Uterus (tissue), 2 donors: Measurements from ENCODE around the gene TTC7B.

Experiments used
- POLR2A ChIP-seq, 2 donors: fragments of 450-650 bp; IDR thresholded peaks; one replicate each; pipeline ENCODE4 v1.6.1; 2016; ENCODE audit warnings: antibody characterized with exemption in 2 of 2, mild to moderate bottlenecking in 1 of 2, moderate library complexity in 1 of 2
- TF ChIP-seq, protein P1 (sequence below), 4 experiments: fragments of 200-600 bp in 2 of 4; fragments of 450-650 bp in 2 of 4; sonication (generic) in 2 of 4; IDR thresholded peaks; one replicate each; pipeline ENCODE4 v1.5.1; 2016 to 2019; ENCODE audit warnings: antibody characterized with exemption in 4 of 4, mild to moderate bottlenecking in 2 of 4, moderate library complexity in 1 of 4

DNA sequence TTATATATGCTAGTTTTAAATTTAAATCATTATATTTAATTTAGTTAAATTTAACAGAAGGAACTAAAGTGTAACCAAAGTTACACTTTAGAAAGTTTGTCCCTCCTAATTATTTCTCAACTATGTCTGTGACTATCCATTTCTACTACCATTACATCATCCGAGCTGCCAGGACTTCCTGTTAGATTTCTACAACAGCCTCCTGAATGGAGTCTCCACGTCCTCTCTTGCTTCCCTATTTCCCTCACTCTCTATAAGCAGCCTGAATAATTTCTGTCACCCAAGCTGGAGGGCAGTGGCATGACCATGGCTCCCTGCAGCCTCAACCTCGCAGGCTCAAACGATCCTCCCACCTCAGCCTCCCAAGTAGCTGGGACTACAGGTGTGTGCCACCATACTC lies 84.1 kb downstream of the TTC7B start:
- TF ChIP-seq, protein P1, sequence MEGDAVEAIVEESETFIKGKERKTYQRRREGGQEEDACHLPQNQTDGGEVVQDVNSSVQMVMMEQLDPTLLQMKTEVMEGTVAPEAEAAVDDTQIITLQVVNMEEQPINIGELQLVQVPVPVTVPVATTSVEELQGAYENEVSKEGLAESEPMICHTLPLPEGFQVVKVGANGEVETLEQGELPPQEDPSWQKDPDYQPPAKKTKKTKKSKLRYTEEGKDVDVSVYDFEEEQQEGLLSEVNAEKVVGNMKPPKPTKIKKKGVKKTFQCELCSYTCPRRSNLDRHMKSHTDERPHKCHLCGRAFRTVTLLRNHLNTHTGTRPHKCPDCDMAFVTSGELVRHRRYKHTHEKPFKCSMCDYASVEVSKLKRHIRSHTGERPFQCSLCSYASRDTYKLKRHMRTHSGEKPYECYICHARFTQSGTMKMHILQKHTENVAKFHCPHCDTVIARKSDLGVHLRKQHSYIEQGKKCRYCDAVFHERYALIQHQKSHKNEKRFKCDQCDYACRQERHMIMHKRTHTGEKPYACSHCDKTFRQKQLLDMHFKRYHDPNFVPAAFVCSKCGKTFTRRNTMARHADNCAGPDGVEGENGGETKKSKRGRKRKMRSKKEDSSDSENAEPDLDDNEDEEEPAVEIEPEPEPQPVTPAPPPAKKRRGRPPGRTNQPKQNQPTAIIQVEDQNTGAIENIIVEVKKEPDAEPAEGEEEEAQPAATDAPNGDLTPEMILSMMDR (IDR thresholded peaks at IDR 0.05) = no peak
- no peak for TF ChIP-seq POLR2A (IDR thresholded peaks at IDR 0.05)
